Measurements from ENCODE around the gene LMTK2.

Gene LMTK2

GRCh38 chr7:98105942-98106544 is 619 bp upstream of the LMTK2 start:
- Histone ChIP-seq H3K27me3 (ENCODE audit: insufficient read depth, low read depth, severe bottlenecking) (no peaks in the 10 kb centered on the region), H3K36me3 (peaks cover 5% of the 10 kb centered on the region), H3K9me3 (ENCODE audit: severe bottlenecking) (peaks cover 2% of the 10 kb centered on the region), H3K4me3 (ENCODE audit: low read depth, low read length) (no peak overlapping the region), H3K27ac (no peak overlapping the region)
- DNase-seq = no peak
- TF ChIP-seq, protein P1, sequence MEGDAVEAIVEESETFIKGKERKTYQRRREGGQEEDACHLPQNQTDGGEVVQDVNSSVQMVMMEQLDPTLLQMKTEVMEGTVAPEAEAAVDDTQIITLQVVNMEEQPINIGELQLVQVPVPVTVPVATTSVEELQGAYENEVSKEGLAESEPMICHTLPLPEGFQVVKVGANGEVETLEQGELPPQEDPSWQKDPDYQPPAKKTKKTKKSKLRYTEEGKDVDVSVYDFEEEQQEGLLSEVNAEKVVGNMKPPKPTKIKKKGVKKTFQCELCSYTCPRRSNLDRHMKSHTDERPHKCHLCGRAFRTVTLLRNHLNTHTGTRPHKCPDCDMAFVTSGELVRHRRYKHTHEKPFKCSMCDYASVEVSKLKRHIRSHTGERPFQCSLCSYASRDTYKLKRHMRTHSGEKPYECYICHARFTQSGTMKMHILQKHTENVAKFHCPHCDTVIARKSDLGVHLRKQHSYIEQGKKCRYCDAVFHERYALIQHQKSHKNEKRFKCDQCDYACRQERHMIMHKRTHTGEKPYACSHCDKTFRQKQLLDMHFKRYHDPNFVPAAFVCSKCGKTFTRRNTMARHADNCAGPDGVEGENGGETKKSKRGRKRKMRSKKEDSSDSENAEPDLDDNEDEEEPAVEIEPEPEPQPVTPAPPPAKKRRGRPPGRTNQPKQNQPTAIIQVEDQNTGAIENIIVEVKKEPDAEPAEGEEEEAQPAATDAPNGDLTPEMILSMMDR (IDR thresholded peaks at IDR 0.05; ENCODE audit: low read depth, low read length) = no peak

GRCh38 chr7:98107313-98107721 is 655 bp downstream of the LMTK2 start:
- Histone ChIP-seq H3K9me3 (ENCODE audit: severe bottlenecking) (no peaks in the 10 kb centered on the region), H3K36me3 (peaks cover 5% of the 10 kb centered on the region), H3K4me3 (ENCODE audit: low read depth, low read length) (peak overlapping the region; percentile 92), H3K27me3 (ENCODE audit: insufficient read depth, low read depth, severe bottlenecking) (no peaks in the 10 kb centered on the region), H3K27ac (peak overlapping the region; percentile 92)
- peak; percentile 47 for DNase-seq
- TF ChIP-seq, protein P1 (IDR thresholded peaks at IDR 0.05; ENCODE audit: low read depth, low read length) = no peak

DNA sequence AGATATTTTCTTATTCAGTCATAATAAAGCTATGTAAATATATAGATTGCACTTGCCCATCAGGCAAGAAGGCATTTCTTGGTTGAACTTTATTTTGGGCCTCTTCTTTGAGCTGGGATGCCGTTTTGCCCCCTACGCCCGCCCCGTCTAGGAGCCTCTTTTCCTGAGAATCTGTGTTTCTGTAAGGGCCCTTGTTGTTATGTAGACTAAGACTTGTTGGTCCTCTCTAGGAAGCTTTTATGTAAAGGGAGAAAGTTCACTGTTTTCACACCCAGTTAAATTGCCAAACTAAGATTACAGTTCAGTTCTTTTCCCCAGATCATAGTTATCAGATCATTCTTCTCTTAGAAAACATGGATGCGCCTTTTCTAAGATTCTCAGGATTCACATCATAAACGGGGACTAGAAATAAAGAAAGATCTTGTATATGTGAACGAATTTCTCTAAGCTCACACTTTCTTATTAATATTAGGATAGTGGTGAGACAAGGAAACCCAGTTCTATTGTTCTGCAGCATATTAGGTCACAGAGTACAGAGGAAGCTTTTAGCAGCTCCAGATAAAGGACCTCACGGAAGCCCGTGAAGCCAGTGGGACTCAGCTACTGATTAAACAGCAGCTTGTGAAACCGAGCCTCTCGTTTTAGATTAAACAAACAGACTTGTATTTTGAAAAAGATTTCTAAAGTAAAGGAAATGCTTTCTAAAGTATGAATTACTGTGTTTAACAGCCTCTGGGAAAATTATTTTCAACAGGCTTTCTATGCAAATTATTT is 3.8 kb downstream of the LMTK2 start:
- Histone ChIP-seq H3K27ac (no peak overlapping the region), H3K27me3 (ENCODE audit: insufficient read depth, low read depth, severe bottlenecking) (no peaks in the 10 kb centered on the region), H3K4me3 (ENCODE audit: low read depth, low read length) (no peak overlapping the region), H3K36me3 (peaks cover 5% of the 10 kb centered on the region), H3K9me3 (ENCODE audit: severe bottlenecking) (no peaks in the 10 kb centered on the region)
- DNase-seq = no peak
- TF ChIP-seq, protein P1 (IDR thresholded peaks at IDR 0.05; ENCODE audit: low read depth, low read length) = no peak

DNA sequence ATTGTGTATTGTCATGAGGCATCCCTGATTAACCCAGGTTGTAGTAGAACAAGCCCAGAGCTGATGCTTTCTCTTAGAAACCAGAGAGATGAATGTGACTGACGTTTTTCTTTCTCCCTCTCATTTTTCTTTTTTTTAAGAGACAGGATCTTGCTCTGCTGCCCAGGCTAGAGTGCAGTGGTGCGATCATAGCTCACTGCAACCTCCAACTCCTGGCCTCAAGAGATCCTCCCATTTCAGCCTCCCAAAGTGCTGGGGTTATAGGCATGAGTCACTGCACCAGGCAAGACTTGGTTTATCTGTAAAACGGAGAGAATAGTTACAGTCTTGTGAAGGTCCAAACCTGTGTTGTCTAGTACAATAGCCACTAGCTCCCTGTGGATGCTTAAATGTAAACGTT is 5.4 kb downstream of the LMTK2 start:
- no peaks in the 10 kb centered on the region for H3K9me3 ChIP-seq (ENCODE audit: severe bottlenecking)
- H3K4me3 ChIP-seq (ENCODE audit: low read depth, low read length) = no peak overlapping the region
- H3K27me3 ChIP-seq (ENCODE audit: insufficient read depth, low read depth, severe bottlenecking) = no peaks in the 10 kb centered on the region
- H3K27ac ChIP-seq = no peak overlapping the region
- no peak for DNase-seq
- TF ChIP-seq, protein P1 (IDR thresholded peaks at IDR 0.05; ENCODE audit: low read depth, low read length) = no peak
- peaks cover under 1% of the 10 kb centered on the region for H3K36me3 ChIP-seq

GRCh38 chr7:98115746-98116525 is 9.3 kb downstream of the LMTK2 start:
- TF ChIP-seq, protein P1 (IDR thresholded peaks at IDR 0.05; ENCODE audit: low read depth, low read length) = no peak
- no peak for DNase-seq
- Histone ChIP-seq H3K36me3 (no peaks in the 10 kb centered on the region; the same call in none of the 2 replicates), H3K27me3 (ENCODE audit: insufficient read depth, low read depth, severe bottlenecking) (no peaks in the 10 kb centered on the region), H3K9me3 (ENCODE audit: severe bottlenecking) (no peaks in the 10 kb centered on the region), H3K4me3 (ENCODE audit: low read depth, low read length) (no peak overlapping the region), H3K27ac (no peak overlapping the region)

Data from WERI-Rb-1 (cell line).